NCI-H2107 treated with DMSO at 0.1 percent for 48 hours (cell line): ENCODE data around the gene LFNG.

Experiments
- DNase-seq: peaks from one replicate; lab custom pipeline; 2025; ENCODE audit not compliant: unreplicated experiment; lab: John Stamatoyannopoulos, UW

Gene LFNG

DNA sequence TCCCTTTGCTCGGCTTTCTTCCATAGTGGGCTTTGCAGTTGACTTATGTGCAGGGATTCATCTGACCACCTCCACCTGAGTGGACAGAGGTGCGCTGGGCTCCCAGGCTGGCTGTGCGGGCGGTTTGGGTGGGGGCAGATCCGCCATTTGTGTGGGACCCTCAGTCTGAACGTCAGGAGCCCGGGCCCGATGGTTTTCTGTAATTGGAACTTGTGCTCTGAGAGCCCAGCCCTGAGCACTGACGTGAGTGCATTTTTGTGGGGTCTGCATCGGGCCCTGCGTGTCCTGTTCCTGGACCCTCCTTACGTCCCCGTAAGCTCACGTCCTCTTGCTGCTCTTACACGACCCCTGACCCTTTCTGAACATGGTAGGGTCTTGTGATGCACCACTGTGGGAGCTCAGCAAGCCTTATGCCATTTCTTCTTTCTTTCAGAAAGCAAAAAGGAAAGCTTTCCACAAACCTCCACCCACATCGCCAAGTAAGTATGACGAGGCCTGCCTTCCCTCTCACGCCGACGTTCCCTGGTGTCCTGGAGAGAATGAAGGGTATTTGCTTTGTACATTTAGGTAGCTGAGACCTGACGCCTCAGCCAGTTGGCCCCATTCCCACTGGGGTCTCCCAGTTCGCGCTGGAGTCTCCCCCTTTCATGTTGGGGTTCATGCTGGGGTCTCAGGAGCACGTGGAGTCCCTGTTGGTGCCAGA, 49.1 kb downstream of the LFNG start:
- no peak for DNase-seq

DNA sequence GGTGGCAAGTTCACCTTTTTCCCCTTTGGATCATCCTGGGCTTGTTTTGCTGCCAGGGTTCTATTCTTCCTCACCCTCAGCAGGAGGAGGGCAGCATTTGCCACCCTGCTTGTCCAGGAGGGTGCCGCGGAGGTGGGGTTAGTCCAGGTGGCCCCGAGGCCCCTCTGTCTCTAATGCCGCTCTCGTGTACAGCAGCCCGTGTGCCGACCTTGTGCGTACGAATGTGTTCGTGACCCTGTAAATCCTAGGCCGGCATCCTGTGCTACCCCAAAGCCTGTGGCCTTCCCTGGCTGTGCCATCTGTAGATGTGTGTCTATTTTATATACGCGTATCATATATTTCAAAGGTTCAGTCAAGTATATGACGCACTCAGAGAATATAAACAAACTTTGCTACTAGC, 49.8 kb downstream of the LFNG start:
- DNase-seq: no peak

DNA sequence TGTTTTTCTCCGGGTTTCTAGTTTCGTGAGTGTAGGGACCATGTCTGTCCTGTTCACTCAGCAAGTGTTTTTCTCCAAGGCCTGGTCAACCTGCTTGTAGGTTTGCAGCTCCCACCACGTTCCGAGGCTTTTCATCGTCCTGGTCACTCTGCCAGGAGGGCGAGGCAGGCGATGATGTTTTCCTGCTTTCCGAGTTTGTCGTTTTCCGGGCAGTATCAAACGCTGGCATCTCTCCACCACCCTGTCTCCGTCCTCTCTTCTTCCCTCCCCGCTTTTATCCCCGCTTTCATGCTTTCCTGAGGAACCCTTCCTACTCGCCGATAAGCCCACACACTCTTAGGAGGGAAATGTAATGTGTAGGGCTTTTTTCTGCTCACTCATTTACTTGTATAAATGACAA, 50.4 kb downstream of the LFNG start:
- no peak for DNase-seq

DNA sequence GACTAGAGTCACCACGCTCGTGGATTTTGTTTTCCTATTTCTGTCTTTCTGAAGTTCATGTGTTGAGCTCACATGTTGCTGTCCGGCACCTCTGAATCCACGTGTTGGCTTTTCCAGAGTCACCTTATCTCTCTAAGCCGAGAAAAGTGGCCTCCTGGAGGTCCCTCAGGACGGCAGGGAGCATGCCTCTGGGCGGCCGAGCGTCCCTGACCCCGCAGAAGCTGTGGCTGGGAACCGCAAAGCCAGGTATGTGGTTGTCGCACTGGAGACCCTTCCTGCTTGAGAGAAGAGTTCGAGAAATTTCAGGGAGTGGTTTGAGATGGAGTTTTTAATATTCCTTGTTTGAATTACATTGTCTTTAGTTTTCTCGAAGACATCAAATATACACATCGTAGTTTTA, 51.8 kb downstream of the LFNG start:
- no peak for DNase-seq

DNA sequence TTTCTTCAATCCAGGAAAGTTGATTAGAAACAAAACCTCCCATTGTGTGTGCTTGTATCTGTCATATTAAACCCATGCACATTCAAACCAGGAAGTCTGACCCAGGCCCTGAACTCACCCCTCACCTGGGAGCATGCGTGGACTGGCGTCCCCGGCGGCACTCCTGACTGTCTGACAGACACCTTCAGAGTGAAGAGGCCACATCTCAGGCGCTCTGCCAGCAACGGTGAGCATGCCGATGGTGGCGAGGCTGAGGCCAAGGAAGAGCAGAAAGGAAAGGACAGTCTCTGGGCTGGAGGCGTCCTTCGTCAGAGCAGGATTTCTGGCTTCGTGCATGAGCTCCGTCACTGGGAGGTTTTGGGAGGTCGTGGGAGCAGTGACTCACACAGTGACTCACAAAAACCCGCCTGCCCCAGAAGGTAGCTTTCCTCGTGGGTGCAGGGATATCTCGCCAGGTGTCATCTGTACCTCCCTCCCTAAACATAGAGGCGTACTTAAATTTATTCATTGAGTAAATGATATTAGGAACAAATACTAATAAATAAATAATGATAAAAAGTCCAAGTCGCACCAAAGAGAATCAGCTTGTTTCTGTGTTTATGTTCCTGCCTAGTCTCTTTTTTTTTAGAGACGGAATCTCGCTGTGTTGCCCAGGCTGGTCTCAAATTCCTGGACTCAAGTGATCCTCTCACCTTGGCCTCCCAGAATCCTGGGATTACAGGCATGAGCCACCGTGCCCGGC, 52.7 kb downstream of the LFNG start:
- no peak for DNase-seq

DNA sequence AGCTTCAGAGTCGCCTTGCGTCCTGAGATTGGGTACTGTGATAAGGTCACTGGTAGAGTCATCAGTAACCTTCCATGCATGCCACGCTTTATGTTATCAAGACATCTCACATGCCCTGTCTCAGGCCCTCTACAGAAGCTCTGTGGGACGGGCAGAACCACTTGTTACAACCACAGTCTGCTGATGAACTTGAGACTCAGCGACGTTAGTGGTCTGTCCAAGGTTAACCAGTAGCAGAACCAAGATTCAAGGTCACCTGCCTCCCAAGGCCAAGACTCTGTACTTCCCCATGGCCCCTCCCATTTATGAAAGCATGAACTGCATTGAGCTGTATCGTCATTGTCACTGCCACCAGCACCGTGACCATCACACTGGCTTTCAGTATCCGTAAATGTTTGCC, 54.2 kb downstream of the LFNG start:
- DNase-seq: no peak

DNA sequence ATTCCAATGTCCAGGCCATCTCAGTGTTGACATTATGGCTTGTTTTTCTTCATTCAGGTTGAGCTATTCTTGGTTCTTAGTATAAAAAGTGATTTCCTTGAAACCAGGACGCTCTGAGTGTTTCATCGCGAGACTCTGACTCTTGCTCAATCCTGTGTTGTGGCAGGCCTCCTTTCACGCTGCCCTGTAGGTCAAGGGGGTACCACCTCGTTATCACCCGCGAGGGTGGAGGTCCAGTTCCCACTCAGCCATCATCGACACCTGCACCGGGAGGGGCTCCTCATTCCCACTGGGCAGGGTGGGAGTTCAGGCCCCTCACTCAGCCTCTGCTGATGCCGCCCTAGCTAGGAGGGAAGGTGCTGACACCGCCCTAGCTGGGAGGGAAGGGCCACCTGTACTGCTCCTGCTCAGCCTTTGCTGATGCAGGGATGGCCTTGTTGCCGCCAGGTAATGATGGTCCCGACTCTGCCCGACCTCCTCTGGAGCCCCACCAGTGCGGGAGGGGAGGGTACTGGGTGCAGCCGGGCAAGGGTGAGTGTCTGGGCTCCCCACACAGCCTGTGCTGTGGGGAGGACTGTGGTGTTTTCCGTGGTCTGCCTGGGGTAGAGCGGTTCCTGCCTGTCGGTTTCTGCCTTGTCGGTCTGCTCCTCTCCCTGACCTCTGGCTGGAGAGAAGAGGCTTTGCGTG, 55.6 kb downstream of the LFNG start:
- DNase-seq: no peak

DNA sequence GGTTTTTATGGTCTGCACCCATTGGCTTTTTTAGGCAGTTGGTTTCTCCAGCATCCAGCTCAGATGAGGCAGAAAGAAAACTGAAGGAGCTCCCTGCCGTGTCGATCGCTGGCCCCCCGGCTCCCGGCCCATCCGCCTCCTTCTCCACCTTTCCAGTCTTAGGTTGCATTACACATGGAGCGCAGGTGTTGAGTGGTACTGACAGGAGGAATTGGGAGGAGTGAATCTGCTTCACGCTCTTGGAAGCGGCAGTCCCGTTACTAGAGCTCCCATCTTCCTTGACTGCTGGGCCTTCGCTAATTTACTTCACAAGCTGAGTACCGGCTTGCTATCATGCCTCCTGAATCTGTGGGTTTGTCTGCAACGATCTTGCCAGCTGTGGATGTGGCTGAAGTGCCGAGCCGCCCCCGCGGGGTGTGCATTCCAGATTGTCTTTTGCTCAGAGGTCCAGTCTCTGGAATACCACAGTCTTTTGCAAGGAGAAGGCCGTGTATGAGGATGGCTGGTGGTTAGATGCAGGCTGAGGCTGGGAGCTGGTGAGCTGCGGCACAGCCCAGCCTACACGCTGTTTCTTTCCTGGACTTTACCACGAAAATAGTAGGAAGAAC, 56.3 kb downstream of the LFNG start:
- DNase-seq: no peak

DNA sequence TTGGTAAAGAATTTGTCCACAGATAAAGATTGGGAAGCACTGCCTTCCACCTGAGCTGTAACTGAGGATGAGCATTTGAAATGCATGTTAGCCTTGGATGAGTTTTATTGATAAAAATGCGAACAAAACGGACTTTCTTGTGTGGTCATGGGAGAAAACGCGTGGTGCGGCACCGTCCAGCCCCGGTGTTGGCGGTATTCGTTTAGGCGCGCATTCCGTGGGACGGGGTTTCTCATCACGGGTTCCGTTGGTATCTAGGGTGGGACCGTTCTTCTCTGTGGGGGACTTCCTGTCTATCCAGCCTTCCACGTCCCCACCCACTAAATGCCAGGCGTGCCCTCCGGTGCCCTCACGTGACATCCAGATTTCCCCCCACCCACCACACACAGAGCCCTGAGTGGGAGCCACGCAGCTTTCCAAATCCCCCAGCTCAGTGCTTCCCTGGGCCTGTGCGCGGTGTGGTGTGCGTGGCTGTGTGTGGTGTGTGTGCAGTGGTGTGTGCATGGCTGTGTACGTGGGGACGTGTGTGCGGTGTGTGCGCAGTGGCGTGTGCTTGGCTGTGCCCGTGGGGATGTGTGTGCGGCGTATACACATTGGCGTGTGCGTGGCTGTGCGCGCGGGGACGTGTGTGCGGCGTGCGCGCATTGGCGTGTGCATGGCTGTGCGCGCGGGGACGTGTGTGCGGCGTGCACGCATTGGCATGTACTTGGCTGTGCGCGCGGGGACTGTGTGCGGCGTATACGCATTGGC, 57.3 kb downstream of the LFNG start:
- DNase-seq: no peak
